HG03095 (cell line): ENCODE data around the gene KLK6.

ENCODE experiments used
- ATAC-seq: cut with Tn5 transposase; IDR thresholded peaks from one replicate; pipeline ENCODE4 v1.9.1; 2021; ENCODE audit warnings: moderate library complexity; ENCODE audit not compliant: unreplicated experiment

KLK6 gene

DNA sequence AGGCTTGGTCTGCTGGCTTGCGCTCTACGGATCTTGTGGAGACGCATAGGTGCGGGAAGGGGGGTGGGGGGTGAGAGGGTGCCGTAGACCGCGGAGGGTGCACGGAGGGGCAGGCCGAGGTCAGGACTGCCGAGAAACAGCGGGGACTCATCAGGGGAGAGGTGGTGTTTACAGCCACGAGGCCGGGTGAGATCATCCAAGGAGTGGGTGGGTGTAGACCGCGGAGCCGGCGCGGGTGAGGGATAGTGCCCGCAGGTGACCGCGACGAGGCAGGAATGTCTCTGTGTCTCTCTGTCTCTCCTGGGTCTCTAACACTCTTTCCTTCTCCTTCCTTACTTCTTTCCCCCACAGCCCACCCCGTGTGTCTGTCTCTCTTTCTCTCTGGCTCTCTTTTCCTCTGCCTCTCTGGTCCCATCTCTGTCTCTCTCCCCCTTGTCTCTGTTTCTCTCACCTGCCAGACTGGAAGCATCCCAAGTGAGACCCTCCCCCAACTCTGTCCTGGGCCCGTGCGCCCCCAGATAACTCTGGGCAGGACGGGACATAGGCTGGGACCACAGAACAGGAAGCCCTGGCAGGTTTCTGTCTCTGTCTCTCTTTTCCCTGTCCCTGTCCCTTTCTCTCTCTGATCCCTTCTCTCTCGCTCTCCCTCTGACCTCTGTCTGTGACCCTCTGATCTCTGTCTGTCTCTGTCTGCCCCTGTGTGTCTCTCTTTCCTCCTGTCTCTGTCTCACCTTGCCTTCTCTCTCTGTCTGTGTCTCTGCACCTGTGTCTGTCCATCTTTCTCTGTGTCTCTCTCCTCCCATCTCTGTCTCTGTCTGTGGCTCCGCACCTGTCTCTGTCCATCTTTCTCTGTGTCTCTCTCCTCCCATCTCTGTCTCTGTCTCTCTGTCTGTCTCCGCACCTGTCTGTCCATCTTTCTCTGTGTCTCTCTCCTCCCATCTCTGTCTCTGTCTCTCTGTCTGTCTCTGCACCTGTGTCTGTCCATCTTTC lies 56.4 kb downstream of the KLK6 start:
- no peak for ATAC-seq

DNA sequence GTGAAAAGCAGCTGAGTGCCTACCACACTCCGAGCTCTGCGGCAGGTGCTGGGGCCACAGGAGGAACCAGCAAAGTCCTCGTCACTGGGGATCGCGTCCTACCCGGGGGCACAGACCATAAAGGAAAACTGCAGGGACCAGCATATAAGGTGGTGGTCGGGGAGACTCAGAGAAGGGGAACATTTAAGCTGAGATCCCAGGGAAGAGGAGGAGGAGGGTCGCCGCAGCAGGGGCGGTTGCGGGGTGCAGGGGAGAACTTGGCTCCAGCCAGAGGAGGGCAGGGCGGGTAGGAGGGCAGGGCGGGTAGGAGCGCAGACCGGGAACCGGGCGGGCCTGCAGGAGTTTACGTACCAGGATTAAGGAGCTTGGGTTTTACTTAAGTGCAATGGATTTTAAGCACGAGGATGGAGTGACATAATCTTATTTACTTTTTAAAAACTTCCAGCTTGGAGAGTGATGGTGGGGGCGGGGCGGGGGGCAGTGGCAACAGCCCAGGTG lies 57.2 kb downstream of the KLK6 start:
- ATAC-seq, result no peak

DNA sequence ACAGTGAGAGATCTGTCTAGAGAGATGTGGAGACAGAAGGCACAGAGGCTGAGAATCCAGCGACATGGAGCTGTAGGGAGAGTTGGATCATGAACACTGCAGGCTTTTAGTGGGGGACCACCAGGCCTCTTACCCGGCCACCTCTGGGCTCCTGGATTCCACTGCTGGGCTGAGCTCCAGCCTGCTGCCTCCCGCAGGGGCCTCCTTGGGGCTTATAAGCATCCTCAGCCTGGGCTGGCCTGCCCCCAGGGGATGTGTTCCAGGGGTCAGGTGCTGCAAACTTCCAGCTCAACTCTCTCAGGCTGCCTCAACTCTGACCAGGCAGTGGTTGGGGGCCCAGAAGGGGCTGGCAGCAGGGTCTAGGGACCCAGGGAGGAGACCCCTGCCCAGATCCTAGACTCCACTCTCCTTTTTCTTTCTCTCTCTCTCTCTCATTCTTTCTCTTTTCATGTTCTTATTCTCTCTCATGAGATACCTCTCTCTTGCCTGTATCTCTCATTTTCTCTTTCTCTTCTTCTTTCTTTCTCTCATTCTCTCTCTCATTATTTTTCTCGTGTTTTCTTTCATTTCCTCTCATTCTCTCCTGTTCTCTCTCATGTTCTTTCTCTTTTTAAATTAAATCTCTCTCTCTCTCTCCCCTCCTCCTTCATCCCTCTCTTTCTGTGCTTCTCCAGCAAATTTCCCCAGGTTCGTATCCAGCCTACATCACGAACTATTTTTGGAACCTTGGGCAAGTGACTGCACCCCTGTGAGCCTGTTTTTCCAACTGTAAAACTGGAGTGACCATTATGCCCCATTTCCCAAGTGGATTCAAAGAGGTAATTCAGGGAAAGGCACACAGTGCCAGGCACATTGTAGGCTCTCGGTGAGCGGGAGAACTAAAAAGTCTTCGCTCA lies 57.9 kb downstream of the KLK6 start, which contains the start of gene KLK4:
Gene KLK4, minus strand, starts transcription at position 190 of the 896 bp plus-strand sequence. CDS start 657 bp downstream, outside the sequence.
- ATAC-seq, result no peak

DNA sequence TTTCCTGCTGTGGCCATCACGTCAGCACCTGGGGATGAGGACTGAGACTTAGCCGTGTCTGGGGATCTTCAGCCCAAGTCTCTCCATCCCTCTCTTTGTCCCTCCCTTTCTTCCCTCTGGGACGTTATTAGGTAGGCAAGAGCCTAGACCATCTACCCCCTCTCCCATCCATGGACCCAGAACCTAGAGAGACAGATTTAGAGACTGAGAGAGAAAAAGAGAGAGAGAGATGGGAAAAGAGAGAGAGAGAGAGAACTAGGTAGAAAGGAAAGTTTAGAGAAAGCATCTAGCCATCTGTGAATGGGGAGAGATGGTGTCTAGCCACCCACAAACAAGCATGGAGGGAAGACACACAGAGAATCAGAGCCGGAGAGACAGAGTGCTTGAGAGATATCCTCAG lies 58.7 kb downstream of the KLK6 start:
- ATAC-seq, result no peak

GRCh38 chr19:50909240-50910070 lies 59.9 kb downstream of the KLK6 start:
- no peak for ATAC-seq
